GM19099 (cell line): ENCODE results near the gene ZFY.

Experiments used
- POLR2A ChIP-seq: IDR thresholded peaks from 3 replicates; pipeline ENCODE4 v1.6.1; 2011; ENCODE audit warnings: low read depth; ENCODE audit not compliant: insufficient read length; ENCODE audit errors: extremely low read depth

ZFY gene

DNA sequence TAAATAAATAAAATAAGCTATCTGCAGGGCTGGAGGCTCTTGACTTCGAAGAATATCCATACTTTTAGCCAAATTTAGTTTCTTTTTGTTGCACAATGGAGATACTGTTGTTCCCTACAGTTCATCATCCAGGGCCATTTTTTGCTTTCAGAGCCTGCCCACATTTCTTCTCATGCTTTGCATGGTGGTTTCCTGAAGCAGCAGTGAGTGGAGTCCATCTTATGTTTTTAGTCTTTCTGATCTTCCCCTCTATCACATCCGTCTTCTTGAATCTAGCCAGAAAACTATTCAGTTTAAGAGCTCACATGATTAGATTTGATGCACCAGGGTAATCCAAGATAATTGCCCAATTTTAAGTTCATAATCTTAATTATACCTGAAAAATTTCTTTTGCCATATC lies 19.6 kb downstream of the ZFY start:
- TF ChIP-seq POLR2A, result no peak

DNA sequence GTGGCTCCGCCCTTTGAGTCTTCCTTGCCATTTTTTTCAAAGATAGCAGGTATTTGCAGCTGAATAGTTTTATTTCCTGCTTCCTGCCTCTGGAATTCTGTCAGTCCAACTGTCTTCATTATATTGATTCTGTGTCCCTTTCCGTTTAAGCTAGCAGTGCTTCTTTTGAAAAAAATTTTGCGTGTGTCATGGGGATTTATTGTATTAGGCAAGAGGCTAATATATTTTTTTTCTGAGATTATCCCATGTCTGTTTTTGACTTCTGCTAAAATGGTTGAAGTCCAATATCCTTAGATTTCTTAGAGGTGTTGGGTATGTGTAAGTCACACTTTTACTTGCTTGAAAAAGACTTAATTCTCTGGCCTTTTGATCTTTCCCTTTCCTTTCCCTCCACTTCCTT lies 20.4 kb downstream of the ZFY start:
- no peak for TF ChIP-seq POLR2A

GRCh38 chrY:2962061-2962460 lies 26.9 kb downstream of the ZFY start:
- TF ChIP-seq POLR2A, result no peak

DNA sequence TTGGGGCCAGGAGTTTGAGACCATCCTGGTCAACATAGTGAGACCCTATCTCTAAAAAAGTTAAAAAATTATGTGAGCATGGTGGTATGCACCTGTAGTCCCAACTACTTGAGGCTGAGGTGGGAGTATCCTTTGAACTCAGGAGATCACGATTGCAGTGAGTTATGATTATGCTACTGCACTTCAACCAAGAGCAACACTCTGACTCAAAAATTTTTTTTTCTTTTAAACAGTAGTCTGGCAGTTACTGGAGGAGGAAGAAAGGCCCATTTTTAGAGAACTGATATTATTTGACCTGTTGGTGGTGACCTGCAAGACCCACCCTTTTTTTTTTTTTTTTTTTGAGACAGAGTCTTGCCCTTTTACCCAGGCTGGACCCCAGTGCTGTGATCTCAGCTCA lies 29.6 kb downstream of the ZFY start:
- no peak for TF ChIP-seq POLR2A

DNA sequence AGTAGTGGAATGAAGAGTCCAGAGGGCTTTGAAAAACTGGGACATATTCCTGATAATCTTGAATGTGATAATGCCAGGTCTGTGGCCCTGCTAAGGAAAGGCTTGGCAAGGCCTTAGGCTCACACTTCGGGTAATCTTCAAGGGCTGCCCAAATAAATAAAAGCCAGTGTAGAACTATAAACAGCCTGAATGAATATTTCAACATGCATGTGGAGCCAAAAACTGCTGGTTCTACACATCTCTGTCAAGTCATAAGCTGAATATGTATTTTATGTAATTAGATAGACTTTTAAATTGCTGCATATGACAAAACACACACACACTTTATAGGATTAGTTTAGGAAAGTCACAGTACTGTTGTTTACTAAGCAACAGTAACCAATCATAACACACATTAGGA lies 30.4 kb downstream of the ZFY start:
- no peak for TF ChIP-seq POLR2A

DNA sequence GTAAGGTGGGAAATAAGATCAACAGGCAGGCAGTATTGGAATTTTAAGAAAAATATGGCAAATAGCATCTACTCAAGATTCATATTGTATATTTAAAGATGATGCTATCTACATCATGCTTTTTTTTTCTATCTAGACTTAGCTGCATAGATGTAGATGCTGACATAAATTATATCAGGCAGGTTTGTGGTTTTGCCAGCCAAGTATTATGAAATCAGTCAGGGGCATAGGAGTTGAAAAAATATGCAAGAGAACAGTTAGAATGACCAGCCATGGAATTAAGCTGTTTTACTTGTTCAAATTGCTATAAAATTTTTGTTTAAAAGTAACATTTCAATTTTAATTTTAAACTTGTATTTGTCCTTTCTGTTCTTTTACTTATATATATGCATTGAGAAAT lies 34.4 kb downstream of the ZFY start:
- TF ChIP-seq POLR2A, result no peak

DNA sequence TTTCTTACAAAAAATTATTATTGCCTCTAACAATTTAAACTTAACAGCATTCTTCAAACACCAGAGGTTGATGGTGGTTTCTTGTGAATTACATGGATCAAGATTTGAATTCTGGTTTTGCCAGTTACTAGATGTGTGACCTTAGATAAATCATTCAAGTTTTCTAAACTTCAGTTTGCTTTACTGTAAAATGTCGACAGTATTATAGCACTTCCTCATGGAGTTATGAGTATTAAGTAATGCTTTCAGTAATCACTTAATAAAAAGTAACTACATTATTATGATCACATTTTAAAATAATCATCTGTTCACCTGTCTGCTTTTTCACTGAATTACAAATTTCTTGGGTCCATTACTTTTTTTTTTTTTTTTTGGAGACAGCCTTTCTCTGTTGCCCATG lies 37.5 kb downstream of the ZFY start:
- no peak for TF ChIP-seq POLR2A

- no peak for TF ChIP-seq POLR2A
Observed at GRCh38 chrY:2973110-2973751, 38.0 kb downstream of the ZFY start.

DNA sequence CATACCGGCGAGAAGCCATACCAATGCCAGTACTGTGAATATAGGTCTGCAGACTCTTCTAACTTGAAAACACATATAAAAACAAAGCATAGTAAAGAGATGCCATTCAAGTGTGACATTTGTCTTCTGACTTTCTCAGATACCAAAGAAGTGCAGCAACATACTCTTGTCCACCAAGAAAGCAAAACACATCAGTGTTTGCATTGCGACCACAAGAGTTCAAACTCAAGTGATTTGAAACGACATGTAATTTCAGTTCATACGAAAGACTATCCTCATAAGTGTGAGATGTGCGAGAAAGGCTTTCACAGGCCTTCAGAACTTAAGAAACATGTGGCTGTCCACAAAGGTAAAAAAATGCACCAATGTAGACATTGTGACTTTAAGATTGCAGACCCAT lies 44.1 kb downstream of the ZFY start:
- TF ChIP-seq POLR2A, result no peak

DNA sequence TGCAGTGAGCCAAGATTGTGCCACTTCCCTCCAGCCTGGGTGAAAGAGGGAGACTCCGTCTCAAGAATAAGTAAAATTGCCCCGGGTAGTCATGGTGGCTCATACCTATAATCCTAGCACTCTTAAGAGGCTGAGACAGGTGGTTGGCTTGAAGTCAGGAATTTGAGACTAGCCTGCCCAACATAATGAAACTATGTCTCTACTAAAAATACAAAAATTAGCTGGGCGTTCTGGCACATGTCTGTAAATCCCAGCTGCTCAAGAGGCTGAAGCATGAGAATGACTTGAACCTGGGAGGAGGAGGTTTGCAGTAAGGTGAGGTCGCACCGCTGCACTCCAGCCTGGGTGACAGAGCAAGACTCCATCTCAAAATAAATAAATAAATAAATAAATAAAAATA lies 49.3 kb downstream of the ZFY start:
- no peak for TF ChIP-seq POLR2A

- TF ChIP-seq POLR2A, result no peak
Observed at GRCh38 chrY:3002190-3002589, 67.0 kb downstream of the ZFY start.

DNA sequence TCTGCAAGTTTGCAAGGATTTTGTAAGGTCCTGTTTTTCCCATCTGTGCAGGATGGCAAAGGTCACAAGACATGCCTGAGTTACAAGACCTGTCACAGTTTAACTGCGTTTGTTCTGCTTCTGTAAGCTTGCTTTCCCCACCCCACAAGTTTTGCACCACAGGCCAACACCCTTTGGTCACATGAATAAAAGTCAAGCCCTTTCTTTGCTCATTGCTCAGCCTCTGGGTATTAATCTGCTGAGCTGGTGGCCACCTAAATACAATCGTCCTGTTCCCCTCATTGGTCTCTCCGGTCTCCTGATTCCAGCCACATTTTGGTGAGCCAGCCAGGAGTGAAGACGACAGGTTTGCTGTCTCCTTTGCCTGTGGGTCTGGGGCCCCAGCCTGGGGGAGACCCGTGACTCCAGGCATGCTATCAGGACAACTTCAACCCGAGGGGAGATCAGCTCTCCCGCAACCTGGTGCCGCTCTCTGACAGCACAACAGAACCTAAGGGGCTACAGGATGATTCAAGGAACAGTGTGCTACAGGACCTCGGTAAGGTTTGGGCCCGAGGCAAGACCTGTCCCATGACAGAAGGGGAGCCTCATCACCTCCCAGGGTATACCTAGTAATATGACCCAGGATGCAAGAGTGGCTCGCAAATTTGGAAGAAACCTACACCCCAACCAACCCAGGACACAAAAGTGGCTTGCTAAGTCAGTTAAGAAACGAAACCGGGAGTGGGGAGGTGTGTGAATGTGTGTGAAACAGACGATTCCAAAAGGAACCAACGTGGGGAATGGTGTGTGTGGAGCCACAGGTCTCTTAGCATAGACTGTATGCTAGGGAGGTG lies 67.7 kb downstream of the ZFY start:
- TF ChIP-seq POLR2A, result no peak

DNA sequence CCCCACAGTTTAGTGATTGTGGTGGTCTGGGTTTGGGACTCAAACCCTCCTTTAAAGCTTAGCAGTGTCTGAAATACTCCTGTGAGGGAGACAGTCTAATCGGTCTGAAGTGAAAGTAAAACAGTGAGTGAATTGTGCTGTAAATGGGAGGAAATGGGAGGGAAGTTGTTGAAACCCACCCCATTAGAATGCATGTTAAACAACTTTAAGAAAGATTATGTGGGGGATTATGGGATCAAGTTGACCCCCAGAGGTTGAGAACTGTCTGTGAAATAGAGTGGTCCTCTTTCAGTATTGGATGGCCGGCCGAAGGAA lies 68.3 kb downstream of the ZFY start:
- no peak for TF ChIP-seq POLR2A

DNA sequence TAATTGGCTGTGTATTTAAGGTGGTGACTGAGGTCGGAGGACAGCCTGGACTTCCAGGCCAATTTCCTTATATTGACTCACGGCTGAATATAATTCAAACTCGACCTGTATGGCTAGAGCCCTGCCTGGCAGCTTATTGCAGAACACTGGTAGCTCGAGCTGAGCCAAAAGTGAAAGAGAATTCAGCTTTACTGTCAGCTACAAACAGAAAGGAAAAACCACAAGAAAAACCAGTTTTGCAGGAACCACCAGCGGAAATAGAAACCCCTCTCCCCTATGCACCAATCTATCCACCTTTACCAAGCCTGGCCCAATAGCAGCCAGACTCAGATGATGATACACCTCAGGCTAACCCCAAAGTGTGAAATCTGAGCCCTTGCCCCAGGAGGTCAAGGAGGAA lies 68.7 kb downstream of the ZFY start:
- no peak for TF ChIP-seq POLR2A

DNA sequence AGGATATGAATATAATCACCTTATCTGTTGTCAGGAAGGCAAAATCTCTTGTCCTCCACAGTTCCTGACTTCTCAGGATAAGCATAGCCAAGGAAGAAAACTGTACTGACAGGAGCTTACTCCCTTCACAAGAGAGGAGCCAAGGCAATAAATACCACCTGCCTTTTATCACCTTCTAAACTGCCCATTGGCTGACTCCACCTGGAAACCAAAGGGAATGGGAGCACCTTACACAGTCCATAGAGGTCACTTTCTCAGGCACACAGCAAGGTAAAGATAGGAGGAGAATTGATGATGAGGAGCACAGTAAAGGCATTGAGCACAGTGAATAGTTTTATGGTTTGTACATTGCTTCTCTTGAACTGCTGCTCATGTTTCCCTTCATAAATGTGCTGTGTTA lies 72.8 kb downstream of the ZFY start:
- TF ChIP-seq POLR2A, result no peak

DNA sequence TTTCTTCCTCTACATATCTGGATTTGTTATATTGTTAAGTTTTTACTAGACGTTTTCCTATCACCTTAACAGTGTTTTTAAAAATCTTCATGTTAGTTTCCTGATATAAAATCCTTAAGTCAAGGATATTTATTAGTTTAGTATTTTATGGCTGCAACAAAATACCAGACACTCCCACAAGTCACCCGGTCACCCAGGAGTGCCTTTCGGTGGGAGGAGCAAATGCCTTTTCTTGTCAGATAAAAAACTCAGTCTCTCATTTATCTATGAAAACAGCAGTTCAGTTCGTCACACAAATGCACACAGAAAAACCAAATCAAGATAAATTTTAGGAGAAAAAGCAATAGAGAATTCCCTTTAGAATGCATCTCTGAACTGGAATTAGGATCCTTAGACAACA lies 77.0 kb downstream of the ZFY start:
- no peak for TF ChIP-seq POLR2A

- no peak for TF ChIP-seq POLR2A
Observed at GRCh38 chrY:3016594-3016993, 81.4 kb downstream of the ZFY start.
